ENCODE results near the gene PRPS2. TPM values are rescaled to one million over a fixed set of nuclear protein-coding genes. Genes with fewer than 3 reads are reported as not detected.

Gene PRPS2
- total and polyA plus RNA-seq, 2 of the 13 experiments (the other 11 are each of a cell fraction or from before 2014, with no cell fraction given): 10.6 to 24.4 TPM

GRCh38 chrX:12798601-12799000 lies 7.4 kb downstream of the PRPS2 start:
- DNase-seq (ENCODE audit: low spot score) (no peak), ATAC-seq (no peak), FAIRE-seq (no peak)
- no peak overlapping the region for H2AFZ ChIP-seq (ENCODE audit: low read length)
- H3K4me1 ChIP-seq (ENCODE audit: insufficient read depth, low read length): peaks cover 4% of the 10 kb centered on the region; the same call in 1 of the 2 replicates
- H3K4me3 ChIP-seq (replicated peaks in 1 of 3; ENCODE audit: insufficient read depth in 1 of 3, low read depth in 2 of 3, low read length in 3 of 3): no peak overlapping the region
- no peaks in the 10 kb centered on the region; a peak in 1 of 5 replicates for H3K36me3 ChIP-seq (replicated peaks in 1 of 2; ENCODE audit: control insufficient read depth in 1 of 2, insufficient read depth in 2 of 2, low read length in 2 of 2)
- H4K20me1 ChIP-seq (ENCODE audit: insufficient read depth, low read length): no peaks in the 10 kb centered on the region
- BruUV-seq (replicated peaks): no TSS peak
- no peak overlapping the region for H3K4me2 ChIP-seq (ENCODE audit: low read depth, low read length)
- TF ChIP-seq ZNF782 (CRISPR knock-in tag; IDR thresholded peaks at IDR 0.05; ENCODE audit: borderline replicate concordance) (no peak), ZNF282 (IDR thresholded peaks at IDR 0.05; ENCODE audit: partially characterized antibody) (no peak), CHD4 (IDR thresholded peaks at IDR 0.05; ENCODE audit: borderline replicate concordance, low read length) (no peak), ETS1 (CRISPR knock-in tag; IDR thresholded peaks at IDR 0.05) (no peak), KIAA2018 (CRISPR knock-in tag; IDR thresholded peaks at IDR 0.05; ENCODE audit: borderline replicate concordance) (no peak), RFXANK (CRISPR knock-in tag; IDR thresholded peaks at IDR 0.05) (no peak), ZNF354B (CRISPR knock-in tag; IDR thresholded peaks at IDR 0.05) (no peak), REPIN1 (CRISPR knock-in tag; IDR thresholded peaks at IDR 0.05; ENCODE audit: borderline replicate concordance, low read depth) (no peak), POLR2AphosphoS2 (IDR thresholded peaks at IDR 0.05; ENCODE audit: low read depth, low read length) (no peak), CHD2 (IDR thresholded peaks at IDR 0.05; ENCODE audit: low read depth, low read length) (no peak)
- TF ChIP-seq, protein P1, sequence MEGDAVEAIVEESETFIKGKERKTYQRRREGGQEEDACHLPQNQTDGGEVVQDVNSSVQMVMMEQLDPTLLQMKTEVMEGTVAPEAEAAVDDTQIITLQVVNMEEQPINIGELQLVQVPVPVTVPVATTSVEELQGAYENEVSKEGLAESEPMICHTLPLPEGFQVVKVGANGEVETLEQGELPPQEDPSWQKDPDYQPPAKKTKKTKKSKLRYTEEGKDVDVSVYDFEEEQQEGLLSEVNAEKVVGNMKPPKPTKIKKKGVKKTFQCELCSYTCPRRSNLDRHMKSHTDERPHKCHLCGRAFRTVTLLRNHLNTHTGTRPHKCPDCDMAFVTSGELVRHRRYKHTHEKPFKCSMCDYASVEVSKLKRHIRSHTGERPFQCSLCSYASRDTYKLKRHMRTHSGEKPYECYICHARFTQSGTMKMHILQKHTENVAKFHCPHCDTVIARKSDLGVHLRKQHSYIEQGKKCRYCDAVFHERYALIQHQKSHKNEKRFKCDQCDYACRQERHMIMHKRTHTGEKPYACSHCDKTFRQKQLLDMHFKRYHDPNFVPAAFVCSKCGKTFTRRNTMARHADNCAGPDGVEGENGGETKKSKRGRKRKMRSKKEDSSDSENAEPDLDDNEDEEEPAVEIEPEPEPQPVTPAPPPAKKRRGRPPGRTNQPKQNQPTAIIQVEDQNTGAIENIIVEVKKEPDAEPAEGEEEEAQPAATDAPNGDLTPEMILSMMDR (CRISPR knock-in tag; IDR thresholded peaks at IDR 0.05): no peak
- no peak overlapping the region for H3K27ac ChIP-seq (ENCODE audit: extremely low read length, insufficient read depth, low read length)
- in situ Hi-C loops (cut with HindIII; ENCODE audit: extremely low pct_ligation_motif_present, low pct_unique_long_range_greater_than_20kb): no loop called here
- no peak overlapping the region for H3K9ac ChIP-seq (ENCODE audit: insufficient read depth, low read depth, low read length)
- H3K9me3 ChIP-seq (ENCODE audit: low read length): no peaks in the 10 kb centered on the region
- intact Hi-C loops (cut with micrococcal nuclease; ENCODE audit: unreplicated experiment): no loop called here
- WGBS (ENCODE audit: low lambda C conversion rate): 100% methylated on average over 2 of the region's 3 CpGs
- ChIA-PET POLR2A (no interaction called here), CTCF (ENCODE audit: low intra/inter-chr PET ratio, low total read pairs) (no interaction called here)
- H3K27me3 ChIP-seq (ENCODE audit: control insufficient read depth in 1 of 2, insufficient read depth in 2 of 2, low read length in 2 of 2): no peaks in the 10 kb centered on the region
- peaks cover 4% of the 10 kb centered on the region for H3K79me2 ChIP-seq (ENCODE audit: insufficient read depth, low read length)

Data from HepG2 (cell line).